ENCODE measurements around the gene CORO2B.

GRCh38 chr15:68755731-68756130 lies 176.9 kb downstream of the CORO2B start:
- TF ChIP-seq CTCF (IDR thresholded peaks at IDR 0.05) (no peak), POLR2A (IDR thresholded peaks at IDR 0.05) (no peak)
